Upper lobe of left lung (tissue), 4 donors: ENCODE results near the gene CRTC1.

Experiments used
- EP300 ChIP-seq, 4 donors: sonication (generic); formaldehyde crosslinking; IDR thresholded peaks; one replicate each; pipeline ENCODE4 v1.5.1; 2017; ENCODE audit warnings: antibody characterized with exemption in 4 of 4, control low read depth in 2 of 4
- POLR2A ChIP-seq, 4 donors: fragments of 450-650 bp; IDR thresholded peaks; one replicate each; pipeline ENCODE4 v1.5.1; 2016 to 2017; ENCODE audit warnings: antibody characterized with exemption in 4 of 4, mild to moderate bottlenecking in 2 of 4
- POLR2AphosphoS5 ChIP-seq, 2 donors: sonication (generic); formaldehyde crosslinking; IDR thresholded peaks; one replicate each; pipeline ENCODE4 v1.5.1; 2017; ENCODE audit warnings: antibody characterized with exemption in 2 of 2
- TF ChIP-seq, protein P1 (sequence below), 6 experiments: fragments of 450-650 bp in 4 of 6; fragments of 200-600 bp in 2 of 6; sonication (generic) in 2 of 6; IDR thresholded peaks; one replicate each; pipeline ENCODE4 v1.5.1; 2016 to 2019; ENCODE audit warnings: antibody characterized with exemption in 6 of 6

DNA sequence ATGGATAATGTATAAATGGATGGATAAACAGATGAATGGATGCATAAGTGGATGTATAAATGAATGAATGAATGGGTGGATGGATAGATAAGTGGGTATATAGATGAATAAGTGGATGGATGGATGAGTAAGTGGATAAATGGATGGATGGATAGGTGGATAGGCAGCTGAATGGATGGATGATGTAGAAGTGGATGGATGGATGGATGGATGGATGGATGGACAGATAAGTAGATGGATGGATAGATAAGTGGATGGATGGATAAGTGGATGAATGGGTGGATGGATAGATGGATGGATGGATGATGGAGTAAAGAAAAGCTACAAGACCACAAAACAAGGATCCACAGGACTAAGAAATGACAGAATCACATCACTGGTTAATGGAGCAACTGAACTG, 116.6 kb downstream of the CRTC1 start:
- TF ChIP-seq, protein P1, sequence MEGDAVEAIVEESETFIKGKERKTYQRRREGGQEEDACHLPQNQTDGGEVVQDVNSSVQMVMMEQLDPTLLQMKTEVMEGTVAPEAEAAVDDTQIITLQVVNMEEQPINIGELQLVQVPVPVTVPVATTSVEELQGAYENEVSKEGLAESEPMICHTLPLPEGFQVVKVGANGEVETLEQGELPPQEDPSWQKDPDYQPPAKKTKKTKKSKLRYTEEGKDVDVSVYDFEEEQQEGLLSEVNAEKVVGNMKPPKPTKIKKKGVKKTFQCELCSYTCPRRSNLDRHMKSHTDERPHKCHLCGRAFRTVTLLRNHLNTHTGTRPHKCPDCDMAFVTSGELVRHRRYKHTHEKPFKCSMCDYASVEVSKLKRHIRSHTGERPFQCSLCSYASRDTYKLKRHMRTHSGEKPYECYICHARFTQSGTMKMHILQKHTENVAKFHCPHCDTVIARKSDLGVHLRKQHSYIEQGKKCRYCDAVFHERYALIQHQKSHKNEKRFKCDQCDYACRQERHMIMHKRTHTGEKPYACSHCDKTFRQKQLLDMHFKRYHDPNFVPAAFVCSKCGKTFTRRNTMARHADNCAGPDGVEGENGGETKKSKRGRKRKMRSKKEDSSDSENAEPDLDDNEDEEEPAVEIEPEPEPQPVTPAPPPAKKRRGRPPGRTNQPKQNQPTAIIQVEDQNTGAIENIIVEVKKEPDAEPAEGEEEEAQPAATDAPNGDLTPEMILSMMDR (IDR thresholded peaks at IDR 0.05), result no peak
- no peak for TF ChIP-seq POLR2A (IDR thresholded peaks at IDR 0.05)
- TF ChIP-seq EP300 (IDR thresholded peaks at IDR 0.05), result no peak
- TF ChIP-seq POLR2AphosphoS5 (IDR thresholded peaks at IDR 0.05), result no peak
